Measurements from ENCODE around the gene FAM13A.

The FAM13A gene

GRCh38 chr4:89009115-89009514, 47.9 kb downstream of the FAM13A start:
- Histone ChIP-seq H3K36me3 (ENCODE audit: control insufficient read depth, low read length) (no peaks in the 10 kb centered on the region), H3K27me3 (ENCODE audit: control insufficient read depth, low read length) (no peaks in the 10 kb centered on the region), H4K20me1 (ENCODE audit: control insufficient read depth, insufficient read depth, low read depth, low read length) (no peaks in the 10 kb centered on the region), H3F3A (ENCODE audit: control insufficient read depth, insufficient read depth) (no peaks in the 10 kb centered on the region), H3K27ac (ENCODE audit: low read depth, low read length) (no peak overlapping the region), H3K9me3 (ENCODE audit: control insufficient read depth, insufficient read depth, low read length) (no peaks in the 10 kb centered on the region), H3K4me1 (ENCODE audit: control insufficient read depth, low read length) (no peaks in the 10 kb centered on the region), H3K9me2 (replicated peaks; ENCODE audit: control insufficient read depth, low read length) (no peaks in the 10 kb centered on the region), H3K4me3 (ENCODE audit: low read length) (no peak overlapping the region), H3K79me2 (ENCODE audit: control insufficient read depth, low read length) (no peaks in the 10 kb centered on the region), H3K4me2 (ENCODE audit: low read length) (no peak overlapping the region)
- TF ChIP-seq EZH2phosphoT487 (IDR thresholded peaks at IDR 0.05; ENCODE audit: borderline replicate concordance, low read length), result no peak
- TF ChIP-seq, protein P1, sequence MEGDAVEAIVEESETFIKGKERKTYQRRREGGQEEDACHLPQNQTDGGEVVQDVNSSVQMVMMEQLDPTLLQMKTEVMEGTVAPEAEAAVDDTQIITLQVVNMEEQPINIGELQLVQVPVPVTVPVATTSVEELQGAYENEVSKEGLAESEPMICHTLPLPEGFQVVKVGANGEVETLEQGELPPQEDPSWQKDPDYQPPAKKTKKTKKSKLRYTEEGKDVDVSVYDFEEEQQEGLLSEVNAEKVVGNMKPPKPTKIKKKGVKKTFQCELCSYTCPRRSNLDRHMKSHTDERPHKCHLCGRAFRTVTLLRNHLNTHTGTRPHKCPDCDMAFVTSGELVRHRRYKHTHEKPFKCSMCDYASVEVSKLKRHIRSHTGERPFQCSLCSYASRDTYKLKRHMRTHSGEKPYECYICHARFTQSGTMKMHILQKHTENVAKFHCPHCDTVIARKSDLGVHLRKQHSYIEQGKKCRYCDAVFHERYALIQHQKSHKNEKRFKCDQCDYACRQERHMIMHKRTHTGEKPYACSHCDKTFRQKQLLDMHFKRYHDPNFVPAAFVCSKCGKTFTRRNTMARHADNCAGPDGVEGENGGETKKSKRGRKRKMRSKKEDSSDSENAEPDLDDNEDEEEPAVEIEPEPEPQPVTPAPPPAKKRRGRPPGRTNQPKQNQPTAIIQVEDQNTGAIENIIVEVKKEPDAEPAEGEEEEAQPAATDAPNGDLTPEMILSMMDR (IDR thresholded peaks at IDR 0.05; ENCODE audit: low read depth, low read length, poor library complexity, severe bottlenecking), result no peak

DNA sequence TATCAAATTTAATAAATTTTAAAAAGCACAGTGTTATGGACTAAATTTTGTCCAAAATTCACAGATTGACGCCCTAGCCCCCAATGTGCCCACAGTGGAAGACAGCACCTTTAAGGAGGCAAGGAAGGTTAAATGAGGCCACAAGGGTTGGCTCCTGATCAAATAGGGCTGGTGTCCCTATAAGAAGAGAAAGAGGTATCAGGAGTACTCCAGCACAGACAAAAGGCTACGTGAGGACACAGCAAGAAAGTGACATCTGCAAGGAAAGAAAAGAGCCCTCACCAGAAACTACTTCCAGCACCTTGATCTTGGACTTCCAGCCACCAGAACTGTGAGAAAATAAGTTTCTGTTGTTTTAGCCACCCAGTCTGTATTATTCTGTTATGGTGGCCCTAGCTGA, 48.8 kb downstream of the FAM13A start:
- no peaks in the 10 kb centered on the region for H3K9me3 ChIP-seq (ENCODE audit: control insufficient read depth, insufficient read depth, low read length)
- H3K79me2 ChIP-seq (ENCODE audit: control insufficient read depth, low read length), result no peaks in the 10 kb centered on the region
- no peak overlapping the region for H3K4me2 ChIP-seq (ENCODE audit: low read length)
- H3K4me1 ChIP-seq (ENCODE audit: control insufficient read depth, low read length), result no peaks in the 10 kb centered on the region
- no peak overlapping the region for H3K4me3 ChIP-seq (ENCODE audit: low read length)
- H3F3A ChIP-seq (ENCODE audit: control insufficient read depth, insufficient read depth), result no peaks in the 10 kb centered on the region
- TF ChIP-seq, protein P1 (IDR thresholded peaks at IDR 0.05; ENCODE audit: low read depth, low read length, poor library complexity, severe bottlenecking), result no peak
- no peaks in the 10 kb centered on the region for H3K36me3 ChIP-seq (ENCODE audit: control insufficient read depth, low read length)
- no peaks in the 10 kb centered on the region for H3K27me3 ChIP-seq (ENCODE audit: control insufficient read depth, low read length)
- H4K20me1 ChIP-seq (ENCODE audit: control insufficient read depth, insufficient read depth, low read depth, low read length), result no peaks in the 10 kb centered on the region
- no peaks in the 10 kb centered on the region for H3K9me2 ChIP-seq (replicated peaks; ENCODE audit: control insufficient read depth, low read length)
- no peak overlapping the region for H3K27ac ChIP-seq (ENCODE audit: low read depth, low read length)

DNA sequence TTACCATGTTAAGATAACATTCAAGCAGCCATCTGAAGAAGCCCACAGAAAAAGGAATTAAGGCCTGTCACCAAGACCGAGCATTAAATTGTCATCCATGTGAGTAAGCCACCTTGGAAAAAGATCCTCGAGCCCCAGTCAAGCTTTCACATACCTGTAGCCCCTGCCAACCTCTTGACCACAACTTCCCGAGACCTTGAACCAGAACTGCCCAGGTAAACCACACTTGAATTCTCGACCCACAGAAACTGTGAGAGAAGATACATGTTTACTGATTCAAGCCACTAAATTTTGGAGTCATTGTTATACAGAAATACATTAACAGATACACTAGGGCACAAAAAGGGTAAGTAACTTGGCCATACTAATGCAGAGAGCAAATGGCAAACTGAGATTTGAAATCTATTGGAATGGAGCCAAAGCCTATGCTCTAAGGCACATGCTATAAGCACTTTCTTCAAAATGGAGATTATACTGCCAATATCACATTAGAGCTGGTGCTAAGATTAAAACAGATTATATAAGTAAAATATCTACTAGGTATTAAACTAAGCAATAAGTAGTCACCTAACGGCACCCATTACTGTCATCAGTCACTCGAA, 49.5 kb downstream of the FAM13A start:
- no peak for TF ChIP-seq EZH2phosphoT487 (IDR thresholded peaks at IDR 0.05; ENCODE audit: borderline replicate concordance, low read length)
- TF ChIP-seq, protein P1 (IDR thresholded peaks at IDR 0.05; ENCODE audit: low read depth, low read length, poor library complexity, severe bottlenecking), result no peak
- Histone ChIP-seq H4K20me1 (ENCODE audit: control insufficient read depth, insufficient read depth, low read depth, low read length) (no peaks in the 10 kb centered on the region), H3F3A (ENCODE audit: control insufficient read depth, insufficient read depth) (no peaks in the 10 kb centered on the region), H3K9me2 (replicated peaks; ENCODE audit: control insufficient read depth, low read length) (no peaks in the 10 kb centered on the region), H3K4me2 (ENCODE audit: low read length) (no peak overlapping the region), H3K4me3 (ENCODE audit: low read length) (no peak overlapping the region), H3K36me3 (ENCODE audit: control insufficient read depth, low read length) (no peaks in the 10 kb centered on the region), H3K27ac (ENCODE audit: low read depth, low read length) (no peak overlapping the region), H3K27me3 (ENCODE audit: control insufficient read depth, low read length) (no peaks in the 10 kb centered on the region), H3K4me1 (ENCODE audit: control insufficient read depth, low read length) (no peaks in the 10 kb centered on the region), H3K79me2 (ENCODE audit: control insufficient read depth, low read length) (no peaks in the 10 kb centered on the region), H3K9me3 (ENCODE audit: control insufficient read depth, insufficient read depth, low read length) (no peaks in the 10 kb centered on the region)

Measured in DOHH2 (cell line).